Esophagus squamous epithelium (tissue), 4 donors: Measurements from ENCODE around the gene RADIL.

Experiments
- POLR2A ChIP-seq, 4 donors: fragments of 450-650 bp; IDR thresholded peaks; one replicate each; pipeline ENCODE4 v1.6.1; 2017; ENCODE audit warnings: antibody characterized with exemption in 4 of 4, mild to moderate bottlenecking in 4 of 4, moderate library complexity in 3 of 4
- TF ChIP-seq, protein P1 (sequence below), 6 experiments: fragments of 450-650 bp in 4 of 6; fragments of 200-600 bp in 2 of 6; sonication (generic) in 2 of 6; IDR thresholded peaks; one replicate each; pipeline ENCODE4 v1.5.1; 2016 to 2019; ENCODE audit warnings: antibody characterized with exemption in 6 of 6, mild to moderate bottlenecking in 4 of 6, moderate library complexity in 4 of 6

GRCh38 chr7:4788627-4789189 lies 94.8 kb downstream of the RADIL start:
- TF ChIP-seq, protein P1, sequence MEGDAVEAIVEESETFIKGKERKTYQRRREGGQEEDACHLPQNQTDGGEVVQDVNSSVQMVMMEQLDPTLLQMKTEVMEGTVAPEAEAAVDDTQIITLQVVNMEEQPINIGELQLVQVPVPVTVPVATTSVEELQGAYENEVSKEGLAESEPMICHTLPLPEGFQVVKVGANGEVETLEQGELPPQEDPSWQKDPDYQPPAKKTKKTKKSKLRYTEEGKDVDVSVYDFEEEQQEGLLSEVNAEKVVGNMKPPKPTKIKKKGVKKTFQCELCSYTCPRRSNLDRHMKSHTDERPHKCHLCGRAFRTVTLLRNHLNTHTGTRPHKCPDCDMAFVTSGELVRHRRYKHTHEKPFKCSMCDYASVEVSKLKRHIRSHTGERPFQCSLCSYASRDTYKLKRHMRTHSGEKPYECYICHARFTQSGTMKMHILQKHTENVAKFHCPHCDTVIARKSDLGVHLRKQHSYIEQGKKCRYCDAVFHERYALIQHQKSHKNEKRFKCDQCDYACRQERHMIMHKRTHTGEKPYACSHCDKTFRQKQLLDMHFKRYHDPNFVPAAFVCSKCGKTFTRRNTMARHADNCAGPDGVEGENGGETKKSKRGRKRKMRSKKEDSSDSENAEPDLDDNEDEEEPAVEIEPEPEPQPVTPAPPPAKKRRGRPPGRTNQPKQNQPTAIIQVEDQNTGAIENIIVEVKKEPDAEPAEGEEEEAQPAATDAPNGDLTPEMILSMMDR (IDR thresholded peaks at IDR 0.05): no peak
- no peak for TF ChIP-seq POLR2A (IDR thresholded peaks at IDR 0.05)
